Astrocyte of the cerebellum (primary cell): ENCODE data around the gene BCL11A.

Experiments
- DNase-seq: peaks from one replicate; pipeline ENCODE4 v3.0.0-alpha.2; 2011; ENCODE audit warnings: low read depth
- H3K4me3 ChIP-seq: 2 replicates; pipeline ENCODE4 v1.5.1; 2011; ENCODE audit warnings: mild to moderate bottlenecking, low read depth, low read length, moderate library complexity
- in situ Hi-C: cut with HindIII; loops from 2 replicates; pipeline ENCODE4 v1.10.0; 2017; ENCODE audit warnings: low sequenced_read_pairs
- TF ChIP-seq, protein P1 (sequence below): IDR thresholded peaks from 2 replicates; pipeline ENCODE4 v1.5.1; 2012; ENCODE audit warnings: low read length, low read depth, moderate library complexity, mild to moderate bottlenecking; ENCODE audit errors: missing control alignments

The BCL11A gene

DNA sequence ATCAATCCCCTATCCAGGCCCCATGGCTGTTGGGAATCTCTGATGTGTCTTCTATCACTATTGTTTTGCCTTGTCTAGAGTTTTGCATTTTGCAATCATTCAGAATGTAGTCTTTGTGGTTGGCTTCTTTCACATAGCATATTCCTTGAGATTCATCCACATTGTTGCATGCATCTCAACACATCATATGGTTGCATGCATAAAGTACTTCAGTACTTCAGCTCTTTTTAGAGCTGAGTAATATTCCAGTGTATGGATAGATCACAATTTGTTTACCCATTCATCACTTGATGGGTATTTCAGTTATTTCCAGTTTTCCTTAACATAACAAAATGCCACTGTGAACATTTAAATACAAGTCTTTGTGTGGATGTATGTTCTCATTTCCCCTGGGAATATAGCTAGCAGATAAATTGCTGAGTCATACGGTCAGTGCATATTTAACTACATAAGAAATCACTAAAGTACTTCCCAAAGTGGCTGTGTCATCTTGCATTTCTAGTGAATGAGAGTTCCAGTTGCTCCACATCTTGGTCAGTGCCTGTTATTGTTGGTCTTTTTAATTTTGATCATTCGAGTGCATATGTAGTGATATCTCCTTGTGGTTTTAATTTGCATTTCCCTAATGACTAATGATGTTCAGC is 138.8 kb downstream of the BCL11A start:
- in situ Hi-C loops = no loop called here
- TF ChIP-seq, protein P1, sequence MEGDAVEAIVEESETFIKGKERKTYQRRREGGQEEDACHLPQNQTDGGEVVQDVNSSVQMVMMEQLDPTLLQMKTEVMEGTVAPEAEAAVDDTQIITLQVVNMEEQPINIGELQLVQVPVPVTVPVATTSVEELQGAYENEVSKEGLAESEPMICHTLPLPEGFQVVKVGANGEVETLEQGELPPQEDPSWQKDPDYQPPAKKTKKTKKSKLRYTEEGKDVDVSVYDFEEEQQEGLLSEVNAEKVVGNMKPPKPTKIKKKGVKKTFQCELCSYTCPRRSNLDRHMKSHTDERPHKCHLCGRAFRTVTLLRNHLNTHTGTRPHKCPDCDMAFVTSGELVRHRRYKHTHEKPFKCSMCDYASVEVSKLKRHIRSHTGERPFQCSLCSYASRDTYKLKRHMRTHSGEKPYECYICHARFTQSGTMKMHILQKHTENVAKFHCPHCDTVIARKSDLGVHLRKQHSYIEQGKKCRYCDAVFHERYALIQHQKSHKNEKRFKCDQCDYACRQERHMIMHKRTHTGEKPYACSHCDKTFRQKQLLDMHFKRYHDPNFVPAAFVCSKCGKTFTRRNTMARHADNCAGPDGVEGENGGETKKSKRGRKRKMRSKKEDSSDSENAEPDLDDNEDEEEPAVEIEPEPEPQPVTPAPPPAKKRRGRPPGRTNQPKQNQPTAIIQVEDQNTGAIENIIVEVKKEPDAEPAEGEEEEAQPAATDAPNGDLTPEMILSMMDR = no peak
- no peak overlapping the region for H3K4me3 ChIP-seq
- DNase-seq = no peak

DNA sequence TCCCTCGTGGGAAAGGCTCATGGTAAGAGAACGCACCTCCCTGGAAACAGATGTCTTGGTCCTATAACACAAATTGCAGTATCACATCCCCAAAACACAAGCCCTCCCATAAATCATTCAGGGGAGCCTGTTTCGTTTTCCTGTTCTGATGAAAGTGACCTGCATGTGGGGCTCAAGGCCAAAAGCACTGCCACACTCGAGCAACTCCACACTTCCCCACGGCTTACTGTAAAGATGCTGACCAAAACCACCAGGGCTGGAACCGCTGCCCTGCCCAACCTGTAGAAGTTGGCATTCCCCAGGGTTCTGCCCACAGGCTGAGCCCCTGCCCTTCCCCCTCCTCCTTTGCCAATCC is 139.7 kb downstream of the BCL11A start:
- in situ Hi-C loops = no loop called here
- DNase-seq = no peak
- TF ChIP-seq, protein P1 = no peak
- no peak overlapping the region for H3K4me3 ChIP-seq

DNA sequence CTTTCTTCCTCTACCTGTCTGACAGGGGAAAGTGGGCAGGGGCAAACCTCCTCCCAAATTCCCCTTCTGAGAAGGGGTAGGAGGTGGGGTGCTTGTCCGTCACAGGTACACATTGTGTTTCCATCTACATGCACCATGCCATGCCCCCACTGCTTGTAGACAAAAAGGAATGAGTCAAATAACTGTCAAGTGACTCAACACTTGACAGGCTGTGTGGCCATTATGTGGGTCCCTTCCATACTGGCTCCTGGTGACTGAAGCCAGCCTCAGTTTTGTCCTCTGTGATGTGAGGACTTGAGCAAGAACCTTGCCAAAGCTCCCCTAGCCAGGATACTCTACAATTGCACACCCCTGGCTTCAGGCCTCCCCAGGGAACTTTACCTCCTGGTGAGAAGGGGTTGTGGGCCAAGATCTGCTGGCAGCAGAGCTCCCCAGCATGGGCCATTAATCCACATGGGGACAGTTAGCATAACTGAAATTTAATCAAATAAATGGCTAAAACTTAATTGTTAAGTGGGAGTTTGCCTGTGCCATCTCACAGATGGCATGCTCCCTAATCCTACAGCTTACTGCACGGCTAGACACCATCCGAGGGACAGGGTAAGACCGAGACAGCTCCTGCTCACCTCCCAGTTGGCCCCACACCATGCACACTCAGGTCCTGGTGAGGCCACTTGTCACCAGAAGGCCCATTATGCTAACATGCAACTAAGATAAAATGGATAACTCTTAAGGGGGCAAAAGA is 140.2 kb downstream of the BCL11A start:
- no peak for DNase-seq
- TF ChIP-seq, protein P1 = no peak
- no peak overlapping the region for H3K4me3 ChIP-seq
- in situ Hi-C loops = no loop called here

DNA sequence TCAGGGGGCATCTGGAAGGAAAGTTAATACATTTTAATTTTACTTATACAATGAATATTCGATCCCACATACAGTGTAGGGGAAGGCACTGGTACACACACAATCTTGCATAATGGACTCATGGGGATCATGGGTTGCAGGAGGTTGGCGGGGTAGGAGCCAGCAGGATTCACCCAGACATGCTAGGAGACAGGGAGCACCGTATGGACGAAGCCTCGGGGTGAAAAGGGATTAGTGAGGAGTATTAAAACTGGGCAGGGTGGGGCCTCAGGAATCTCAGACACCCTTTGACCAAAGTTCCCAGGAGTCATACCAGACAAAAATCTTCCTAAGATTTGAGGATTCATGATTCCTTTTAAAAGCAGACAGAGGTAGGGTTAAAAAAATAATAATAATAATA is 140.8 kb downstream of the BCL11A start:
- no peak overlapping the region for H3K4me3 ChIP-seq
- DNase-seq = no peak
- TF ChIP-seq, protein P1 = no peak
- in situ Hi-C loops = no loop called here

DNA sequence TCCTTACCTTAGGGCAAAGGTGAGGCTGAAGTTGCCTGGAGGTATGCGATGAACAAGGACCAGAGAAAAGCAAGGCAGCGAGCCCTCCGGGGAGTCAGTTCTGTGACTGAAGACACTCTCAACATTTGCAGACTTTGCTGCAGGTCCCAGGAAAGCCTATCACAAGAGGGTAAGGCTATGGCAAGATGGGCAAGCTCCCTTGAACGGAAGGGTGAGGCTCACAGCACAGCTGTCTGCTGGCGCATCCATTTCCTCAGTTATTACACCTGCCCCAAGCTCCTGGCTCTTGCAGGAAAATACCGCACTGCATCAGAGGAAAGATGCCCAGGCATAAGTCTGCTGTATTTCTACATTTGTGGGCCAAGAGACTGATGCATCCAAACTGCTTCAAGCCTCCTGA is 141.4 kb downstream of the BCL11A start:
- TF ChIP-seq, protein P1 = no peak
- H3K4me3 ChIP-seq = no peak overlapping the region
- DNase-seq = no peak
- in situ Hi-C loops = no loop called here

DNA sequence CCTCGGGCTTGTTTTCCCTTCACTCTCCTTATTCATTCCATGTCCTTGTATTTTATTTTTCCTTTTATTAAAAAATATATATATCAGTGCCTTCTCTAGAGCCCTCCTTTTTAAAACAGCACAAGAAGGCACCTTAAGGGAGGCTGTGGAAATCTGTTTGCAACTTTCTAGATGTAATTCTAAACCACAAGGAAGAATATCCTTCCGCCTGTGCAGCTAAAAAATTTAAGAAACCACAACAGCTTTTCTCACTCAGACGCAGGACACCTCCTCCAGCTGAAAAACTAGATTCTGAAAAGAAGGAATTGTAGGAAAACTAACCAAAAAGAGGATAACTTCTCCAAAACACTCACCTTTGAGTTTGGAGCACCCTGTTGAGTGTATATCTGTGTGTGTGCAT is 142.2 kb downstream of the BCL11A start:
- DNase-seq = no peak
- TF ChIP-seq, protein P1 = no peak
- no peak overlapping the region for H3K4me3 ChIP-seq
- in situ Hi-C loops = no loop called here
